HCT116 (cell line): ENCODE data around the gene TMCC3. TPM values are rescaled to one million over a fixed set of nuclear protein-coding genes. Genes with fewer than 3 reads are reported as not detected.

ENCODE experiments used
- ATAC-seq: fragments of 200-7000 bp; cut with Tn5 transposase; 2 replicates; pipeline ENCODE4 v1.9.1; 2020; ENCODE audit warnings: mild to moderate bottlenecking, moderate library complexity
- BruUV-seq: library from RNA; stranded (reverse); fragments of 400-500 nt; replicated peaks from 2 replicates; lab custom pipeline; 2021; lab: Mats Ljungman, UMichigan
- CTCF ChIA-PET: fragments of 300-600 bp; sonication (Branson Sonifier 250); formaldehyde crosslinking; loops from one replicate; lab custom pipeline; 2021; ENCODE audit warnings: antibody characterized with exemption; lab: Charles Lee
- POLR2A ChIA-PET: fragments of 300-600, 350-600 bp; sonication (Branson Sonifier 250); formaldehyde crosslinking; loops from one replicate; lab custom pipeline; 2021; ENCODE audit warnings: antibody characterized with exemption; lab: Charles Lee
- RAD21 ChIA-PET, 2 experiments: fragments of 300-600 bp; sonication (Branson Sonifier 250); formaldehyde crosslinking; loops; one replicate each; lab custom pipeline; 2023; ENCODE audit warnings: low total read pairs in 2 of 2; ENCODE audit not compliant: uncharacterized antibody in 2 of 2, unreplicated experiment in 2 of 2, low non-redundant PET in 1 of 2; lab: Charles Lee
- DNase-seq: peaks from one replicate; pipeline ENCODE4 v3.0.0-alpha.2; 2010; ENCODE audit warnings: low read depth, low spot score
- H2AFZ ChIP-seq: fragments of 200-600 bp; shearing (Covaris generic), sonication (generic); 2 replicates; pipeline ENCODE4 v1.6.1; 2017; ENCODE audit warnings: low read depth, mixed run types, mixed read lengths, antibody characterized with exemption, low read length; ENCODE audit not compliant: poor library complexity, severe bottlenecking
- H3K27ac ChIP-seq: 2 replicates; pipeline ENCODE4 v1.5.1; 2012; ENCODE audit warnings: low read depth, low read length
- H3K27me3 ChIP-seq: fragments of 200-600 bp; sonication (generic); 2 replicates; pipeline ENCODE4 v1.6.1; 2016; ENCODE audit warnings: mixed run types, low read length, mixed read lengths; ENCODE audit not compliant: insufficient read depth
- H3K36me3 ChIP-seq, 2 experiments: fragments of 200-500 bp in 1 of 2; fragments of 200-600 bp in 1 of 2; sonication (Bioruptor generic) in 1 of 2; sonication (generic) in 1 of 2; 2 replicates each; pipeline versions ENCODE4 v1.5.1 to v1.6.1; 2014 to 2016; ENCODE audit warnings: low read length in 2 of 2, inconsistent platforms in 1 of 2, mixed read lengths in 1 of 2, mixed run types in 1 of 2; ENCODE audit not compliant: insufficient read depth in 2 of 2, control insufficient read depth in 1 of 2
- H3K4me1 ChIP-seq, 2 experiments: fragments of 200-600 bp in 1 of 2; sonication (generic) in 1 of 2; 2 replicates each; pipeline versions ENCODE4 v1.5.1 to v1.6.1; 2012 to 2017; ENCODE audit warnings: low read length in 2 of 2, inconsistent platforms in 1 of 2, mild to moderate bottlenecking in 1 of 2, mixed read lengths in 1 of 2, mixed run types in 1 of 2, moderate library complexity in 1 of 2; ENCODE audit not compliant: insufficient read depth in 2 of 2, control insufficient read depth in 1 of 2
- H3K4me2 ChIP-seq: fragments of 200-600 bp; sonication (generic); 2 replicates; pipeline ENCODE4 v1.6.1; 2017; ENCODE audit warnings: mixed run types, low read length, mixed read lengths
- H3K4me3 ChIP-seq, 2 experiments: fragments of 200-600 bp in 1 of 2; sonication (generic) in 1 of 2; replicated peaks in 1 of 2; 2 replicates each; pipeline ENCODE4 v1.5.1; 2011 to 2016; ENCODE audit warnings: low read length in 2 of 2, control low read depth in 1 of 2, low read depth in 1 of 2, mild to moderate bottlenecking in 1 of 2, mixed read lengths in 1 of 2, mixed run types in 1 of 2
- H3K79me2 ChIP-seq: fragments of 200-600 bp; sonication (generic); 2 replicates; pipeline ENCODE4 v1.6.1; 2017; ENCODE audit warnings: mild to moderate bottlenecking, mixed run types, low read length, moderate library complexity, mixed read lengths; ENCODE audit not compliant: insufficient read depth
- H3K9ac ChIP-seq: fragments of 200-600 bp; sonication (generic); 2 replicates; pipeline ENCODE4 v1.6.1; 2016; ENCODE audit warnings: low read length, mixed read lengths
- H3K9me2 ChIP-seq: fragments of 200-600 bp; sonication (generic), shearing (Covaris generic); 2 replicates; pipeline ENCODE4 v1.6.1; 2017; ENCODE audit warnings: mixed run types, mild to moderate bottlenecking, moderate library complexity; ENCODE audit not compliant: insufficient read depth
- H3K9me3 ChIP-seq, 2 experiments: fragments of 200-500 bp in 1 of 2; fragments of 200-600 bp in 1 of 2; sonication (Bioruptor generic) in 1 of 2; sonication (generic) in 1 of 2; 2 replicates each; pipeline ENCODE4 v1.6.1; 2014 to 2017; ENCODE audit warnings: low read length in 2 of 2, mixed read lengths in 2 of 2, inconsistent platforms in 1 of 2, low read depth in 1 of 2, mild to moderate bottlenecking in 1 of 2, mixed run types in 1 of 2, moderate library complexity in 1 of 2; ENCODE audit not compliant: control insufficient read depth in 1 of 2, insufficient read depth in 1 of 2
- H4K20me1 ChIP-seq: fragments of 200-600 bp; sonication (generic), shearing (Covaris generic); 2 replicates; pipeline ENCODE4 v1.6.1; 2017; ENCODE audit warnings: mixed run types, mild to moderate bottlenecking, moderate library complexity; ENCODE audit not compliant: insufficient read depth
- CBX3 ChIP-seq: IDR thresholded peaks from 2 replicates; pipeline ENCODE4 v1.6.1; 2012; ENCODE audit warnings: low read depth
- CEBPB ChIP-seq: IDR thresholded peaks from 2 replicates; pipeline ENCODE4 v1.6.1; 2012; ENCODE audit warnings: low read depth
- EGR1 ChIP-seq: IDR thresholded peaks from 2 replicates; pipeline ENCODE4 v1.6.1; 2012; ENCODE audit warnings: low read depth
- EZH2 ChIP-seq: fragments of 200-600 bp; sonication (generic); IDR thresholded peaks from 2 replicates; pipeline ENCODE4 v1.6.1; 2017; ENCODE audit warnings: antibody characterized with exemption, mixed run types
- EZH2phosphoT487 ChIP-seq: fragments of 200-600 bp; IDR thresholded peaks from 2 replicates; pipeline ENCODE4 v1.6.1; 2018; ENCODE audit warnings: antibody characterized with exemption, borderline replicate concordance
- JUND ChIP-seq: IDR thresholded peaks from 2 replicates; pipeline ENCODE4 v1.6.1; 2012
- POLR2A ChIP-seq: IDR thresholded peaks from 2 replicates; pipeline ENCODE4 v1.7.0; 2011; ENCODE audit warnings: borderline replicate concordance; ENCODE audit not compliant: insufficient read depth, insufficient read length; ENCODE audit errors: extremely low read depth
- POLR2AphosphoS5 ChIP-seq: IDR thresholded peaks from 2 replicates; pipeline ENCODE4 v1.6.1; 2011; ENCODE audit warnings: mild to moderate bottlenecking, low read depth, low read length, moderate library complexity
- RAD21 ChIP-seq: IDR thresholded peaks from 2 replicates; pipeline ENCODE4 v1.6.1; 2012; ENCODE audit warnings: low read depth, mild to moderate bottlenecking
- SRF ChIP-seq: IDR thresholded peaks from 2 replicates; pipeline ENCODE4 v1.6.1; 2012; ENCODE audit warnings: low read depth
- TCF7L2 ChIP-seq: IDR thresholded peaks from 2 replicates; pipeline ENCODE4 v1.7.0; 2011; ENCODE audit warnings: borderline replicate concordance, inconsistent platforms; ENCODE audit not compliant: insufficient read depth, insufficient read length; ENCODE audit errors: extremely low read depth
- ZFX ChIP-seq: fragments of 450-650 bp; IDR thresholded peaks from 2 replicates; pipeline ENCODE4 v1.6.1; 2017
- ZNF274 ChIP-seq: fragments of 200-500 bp; sonication (Bioruptor generic); IDR thresholded peaks from 2 replicates; pipeline ENCODE4 v1.6.1; 2014; ENCODE audit warnings: mild to moderate bottlenecking, low read depth, low read length, inconsistent platforms
- intact Hi-C: fragments of 100-400 bp; cut with micrococcal nuclease; formaldehyde crosslinking; loops from 2 replicates; pipeline ENCODE4 v1.10.0; 2022
- total RNA-seq: library from RNA; stranded (reverse); gene quantifications from one replicate; pipeline ENCODE4 v1.2.1, GENCODE V29; 2021; ENCODE audit not compliant: unreplicated experiment
- TF ChIP-seq, protein P1 (sequence below): IDR thresholded peaks from 2 replicates; pipeline ENCODE4 v1.6.1; 2011; ENCODE audit warnings: mild to moderate bottlenecking, low read length, moderate library complexity; ENCODE audit not compliant: insufficient replicate concordance; ENCODE audit errors: extremely low read depth

Gene TMCC3
- total RNA-seq, 1 experiment from 2014 or later: 4.5 TPM

DNA sequence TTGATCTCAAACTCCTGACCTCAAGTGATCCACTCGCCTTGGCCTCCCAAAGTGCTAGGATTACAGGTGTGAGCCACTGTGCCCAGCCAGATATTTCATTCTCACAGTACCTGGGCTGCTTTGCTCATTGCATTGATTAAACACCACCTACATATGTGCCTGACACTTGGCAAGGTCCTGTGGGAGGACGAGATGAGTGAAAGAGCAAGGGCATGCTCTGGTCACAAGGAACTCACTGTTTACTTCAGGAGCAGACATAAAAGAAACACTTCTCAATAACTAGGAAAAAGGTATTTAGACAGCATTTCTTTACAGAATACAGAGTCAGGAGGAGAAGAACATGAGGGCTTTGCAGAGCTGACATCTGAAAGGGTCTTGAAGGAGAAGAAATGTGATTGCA lies 91.7 kb downstream of the TMCC3 start:
- no peak overlapping the region for H3K27ac ChIP-seq
- ChIA-PET RAD21 (no interaction called here), POLR2A (no interaction called here), CTCF (no interaction called here)
- H3K27me3 ChIP-seq: no peaks in the 10 kb centered on the region
- no peaks in the 10 kb centered on the region for H3K9me2 ChIP-seq
- H3K9me3 ChIP-seq: no peaks in the 10 kb centered on the region
- intact Hi-C loops: no loop called here
- TF ChIP-seq CEBPB (no peak), CBX3 (no peak), EZH2phosphoT487 (no peak), JUND (no peak), TCF7L2 (no peak), ZNF274 (no peak), RAD21 (no peak), SRF (no peak), EGR1 (no peak), ZFX (no peak), POLR2A (no peak), EZH2 (no peak), POLR2AphosphoS5 (no peak)
- TF ChIP-seq, protein P1, sequence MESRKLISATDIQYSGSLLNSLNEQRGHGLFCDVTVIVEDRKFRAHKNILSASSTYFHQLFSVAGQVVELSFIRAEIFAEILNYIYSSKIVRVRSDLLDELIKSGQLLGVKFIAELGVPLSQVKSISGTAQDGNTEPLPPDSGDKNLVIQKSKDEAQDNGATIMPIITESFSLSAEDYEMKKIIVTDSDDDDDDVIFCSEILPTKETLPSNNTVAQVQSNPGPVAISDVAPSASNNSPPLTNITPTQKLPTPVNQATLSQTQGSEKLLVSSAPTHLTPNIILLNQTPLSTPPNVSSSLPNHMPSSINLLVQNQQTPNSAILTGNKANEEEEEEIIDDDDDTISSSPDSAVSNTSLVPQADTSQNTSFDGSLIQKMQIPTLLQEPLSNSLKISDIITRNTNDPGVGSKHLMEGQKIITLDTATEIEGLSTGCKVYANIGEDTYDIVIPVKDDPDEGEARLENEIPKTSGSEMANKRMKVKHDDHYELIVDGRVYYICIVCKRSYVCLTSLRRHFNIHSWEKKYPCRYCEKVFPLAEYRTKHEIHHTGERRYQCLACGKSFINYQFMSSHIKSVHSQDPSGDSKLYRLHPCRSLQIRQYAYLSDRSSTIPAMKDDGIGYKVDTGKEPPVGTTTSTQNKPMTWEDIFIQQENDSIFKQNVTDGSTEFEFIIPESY: no peak
- DNase-seq: no peak
- H3K4me1 ChIP-seq: peaks cover 10 to 43% of the 10 kb centered on the region in 2 experiments
- H4K20me1 ChIP-seq: no peaks in the 10 kb centered on the region
- H3K4me2 ChIP-seq: no peak overlapping the region
- H3K9ac ChIP-seq: no peak overlapping the region
- no peaks in the 10 kb centered on the region for H3K36me3 ChIP-seq
- no peak overlapping the region for H2AFZ ChIP-seq
- BruUV-seq: no TSS peak
- ATAC-seq: no peak
- no peaks in the 10 kb centered on the region for H3K79me2 ChIP-seq
- H3K4me3 ChIP-seq: no peak overlapping the region
